ENCODE results near the gene MAU2.
A peak's percentile ranks its signal among the peaks of the same experiment; 100 is the strongest.

MAU2 gene

DNA sequence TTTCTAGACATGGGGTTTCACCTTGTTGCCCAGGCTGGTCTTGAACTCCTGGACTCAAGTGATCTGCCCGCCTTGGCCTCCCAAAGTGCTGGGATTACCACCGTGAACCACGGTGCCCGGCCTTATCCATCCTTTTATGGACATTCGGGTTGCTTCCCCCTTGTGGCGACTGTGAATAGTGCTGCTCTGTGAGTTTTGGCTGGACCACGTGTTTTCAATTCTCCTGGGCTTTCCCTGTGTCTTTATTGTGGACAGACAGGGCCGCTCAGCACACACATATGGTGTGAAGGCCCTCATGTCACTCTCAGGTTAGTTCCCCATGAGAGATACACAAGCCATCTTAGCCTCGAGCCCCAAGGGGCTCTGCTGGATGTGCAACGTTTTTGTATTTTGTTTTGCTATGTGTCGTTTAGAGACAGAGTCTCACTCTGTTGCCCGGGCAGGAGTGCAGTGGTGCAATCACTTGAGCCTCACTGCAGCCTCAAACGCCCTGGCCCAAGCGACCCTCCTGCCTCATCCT, 40.5 kb downstream of the MAU2 start:
- H3K27me3 ChIP-seq (ENCODE audit: insufficient read depth, low read length) = no peaks in the 10 kb centered on the region
- peak overlapping the region; percentile 61 for H3K4me2 ChIP-seq (ENCODE audit: low read length)
- no peaks in the 10 kb centered on the region for H3K9me3 ChIP-seq (ENCODE audit: low read length)
- peaks cover 18% of the 10 kb centered on the region for H3K36me3 ChIP-seq (ENCODE audit: insufficient read depth, low read length)
- peak; percentile 83 for TF ChIP-seq CTCF (IDR thresholded peaks at IDR 0.05; ENCODE audit: low read length)
- TF ChIP-seq EZH2 (IDR thresholded peaks at IDR 0.05; ENCODE audit: borderline replicate concordance, low read length) = no peak
- H3K27ac ChIP-seq (ENCODE audit: low read depth, low read length, poor library complexity, severe bottlenecking) = peak overlapping the region; percentile 88
- no peaks in the 10 kb centered on the region for H4K20me1 ChIP-seq (ENCODE audit: insufficient read depth, low read length)
- H3K79me2 ChIP-seq (ENCODE audit: insufficient read depth, low read length) = no peaks in the 10 kb centered on the region
- H2AFZ ChIP-seq (ENCODE audit: low read length) = no peak overlapping the region
- H3K4me1 ChIP-seq (ENCODE audit: insufficient read depth, low read length, severe bottlenecking) = peaks cover 44% of the 10 kb centered on the region
- H3K4me3 ChIP-seq (ENCODE audit: low read depth, low read length, poor library complexity, severe bottlenecking) = peak overlapping the region; percentile 28
- no peaks in the 10 kb centered on the region for H3K9me2 ChIP-seq (ENCODE audit: low read depth, low read length)
- H3K9ac ChIP-seq (ENCODE audit: low read length) = peak overlapping the region; percentile 45; the same call in 1 of the 2 replicates
- H3F3A ChIP-seq (ENCODE audit: insufficient read depth, low read length) = no peaks in the 10 kb centered on the region

- no peak overlapping the region for H3K4me2 ChIP-seq (ENCODE audit: low read length)
- H3K9ac ChIP-seq (ENCODE audit: low read length) = no peak overlapping the region
- no peaks in the 10 kb centered on the region for H4K20me1 ChIP-seq (ENCODE audit: insufficient read depth, low read length)
- peaks cover 9% of the 10 kb centered on the region; the same call in 1 of the 2 replicates for H3K36me3 ChIP-seq (ENCODE audit: insufficient read depth, low read length)
- H3K4me1 ChIP-seq (ENCODE audit: insufficient read depth, low read length, severe bottlenecking) = peaks cover 51% of the 10 kb centered on the region
- no peak overlapping the region for H2AFZ ChIP-seq (ENCODE audit: low read length)
- H3K9me2 ChIP-seq (ENCODE audit: low read depth, low read length) = no peaks in the 10 kb centered on the region
- no peaks in the 10 kb centered on the region for H3K27me3 ChIP-seq (ENCODE audit: insufficient read depth, low read length)
- peak overlapping the region; percentile 88 for H3K27ac ChIP-seq (ENCODE audit: low read depth, low read length, poor library complexity, severe bottlenecking)
- no peaks in the 10 kb centered on the region for H3K9me3 ChIP-seq (ENCODE audit: low read length)
- no peak overlapping the region for H3K4me3 ChIP-seq (ENCODE audit: low read depth, low read length, poor library complexity, severe bottlenecking)
- TF ChIP-seq CTCF (IDR thresholded peaks at IDR 0.05; ENCODE audit: low read length) (no peak), EZH2 (IDR thresholded peaks at IDR 0.05; ENCODE audit: borderline replicate concordance, low read length) (no peak)
- no peaks in the 10 kb centered on the region for H3F3A ChIP-seq (ENCODE audit: insufficient read depth, low read length)
- no peaks in the 10 kb centered on the region for H3K79me2 ChIP-seq (ENCODE audit: insufficient read depth, low read length)
These were observed 41.4 kb downstream of the MAU2 start for GRCh38 chr19:19362075-19362474.

- TF ChIP-seq CTCF (IDR thresholded peaks at IDR 0.05; ENCODE audit: low read length) = peak; percentile 99
- no peak for TF ChIP-seq EZH2 (IDR thresholded peaks at IDR 0.05; ENCODE audit: borderline replicate concordance, low read length)
These were observed 46.1 kb downstream of the MAU2 start for GRCh38 chr19:19366434-19367396.

More at GRCh38 chr19:19366434-19367396, 46.1 kb downstream of the MAU2 start:
- Histone ChIP-seq H3K4me3 (ENCODE audit: low read depth, low read length, poor library complexity, severe bottlenecking) (peak overlapping the region; percentile 32), H3K4me1 (ENCODE audit: insufficient read depth, low read length, severe bottlenecking) (peaks cover 39% of the 10 kb centered on the region), H3K27me3 (ENCODE audit: insufficient read depth, low read length) (no peaks in the 10 kb centered on the region), H2AFZ (ENCODE audit: low read length) (peak overlapping the region; percentile 2; the same call in 1 of the 2 replicates), H3K9me2 (ENCODE audit: low read depth, low read length) (no peaks in the 10 kb centered on the region), H3F3A (ENCODE audit: insufficient read depth, low read length) (no peaks in the 10 kb centered on the region), H3K79me2 (ENCODE audit: insufficient read depth, low read length) (no peaks in the 10 kb centered on the region), H3K4me2 (ENCODE audit: low read length) (peak overlapping the region; percentile 50), H4K20me1 (ENCODE audit: insufficient read depth, low read length) (no peaks in the 10 kb centered on the region), H3K9me3 (ENCODE audit: low read length) (no peaks in the 10 kb centered on the region), H3K36me3 (ENCODE audit: insufficient read depth, low read length) (no peaks in the 10 kb centered on the region), H3K9ac (ENCODE audit: low read length) (peak overlapping the region; percentile 7; the same call in 1 of the 2 replicates), H3K27ac (ENCODE audit: low read depth, low read length, poor library complexity, severe bottlenecking) (peak overlapping the region; percentile 24)
